Retina (tissue), 1 donor: ENCODE measurements around the gene TMEM87A.

Experiments
- DNase-seq: peaks from one replicate; pipeline ENCODE4 v3.0.0-alpha.2; 2016

TMEM87A gene

GRCh38 chr15:42201801-42202200, 71.4 kb downstream of the TMEM87A start:
- DNase-seq = no peak

DNA sequence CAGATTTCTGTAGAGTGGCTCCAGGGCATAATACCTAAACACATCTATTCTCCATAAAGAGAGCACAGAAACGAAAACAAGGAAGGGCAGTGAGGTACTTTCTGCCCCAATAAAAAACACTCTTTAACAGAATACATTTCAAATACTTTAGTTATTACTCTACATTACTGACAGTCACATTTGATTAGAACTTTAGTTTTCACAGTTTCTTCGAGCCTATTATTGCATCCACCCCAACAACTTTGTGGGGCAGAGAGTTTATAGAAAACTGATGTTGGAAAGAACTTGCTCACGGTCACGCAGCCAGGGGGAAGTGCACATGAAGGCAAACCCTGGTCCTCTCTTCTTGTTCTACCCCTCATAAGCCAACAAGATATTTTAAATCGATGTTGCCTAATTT, 74.1 kb downstream of the TMEM87A start:
- DNase-seq = no peak

DNA sequence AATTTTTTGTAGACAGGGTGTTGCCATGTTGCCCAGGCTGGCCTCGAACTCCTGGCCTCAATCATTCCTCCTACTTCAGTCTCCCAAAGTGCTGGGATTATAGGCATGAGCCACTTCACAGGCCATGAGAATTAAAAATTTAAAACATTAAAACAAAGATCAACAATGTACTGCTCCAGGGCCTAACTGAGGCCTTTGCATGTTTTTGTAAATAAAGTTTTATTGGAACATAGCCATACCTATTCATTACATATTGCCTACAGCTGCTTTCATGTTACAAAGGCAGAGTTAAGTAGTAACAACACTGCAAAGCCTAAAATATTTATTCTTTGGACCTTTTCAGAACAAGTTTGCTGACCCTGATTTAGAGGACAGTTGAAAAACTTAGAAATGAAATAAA, 74.7 kb downstream of the TMEM87A start:
- DNase-seq = no peak

DNA sequence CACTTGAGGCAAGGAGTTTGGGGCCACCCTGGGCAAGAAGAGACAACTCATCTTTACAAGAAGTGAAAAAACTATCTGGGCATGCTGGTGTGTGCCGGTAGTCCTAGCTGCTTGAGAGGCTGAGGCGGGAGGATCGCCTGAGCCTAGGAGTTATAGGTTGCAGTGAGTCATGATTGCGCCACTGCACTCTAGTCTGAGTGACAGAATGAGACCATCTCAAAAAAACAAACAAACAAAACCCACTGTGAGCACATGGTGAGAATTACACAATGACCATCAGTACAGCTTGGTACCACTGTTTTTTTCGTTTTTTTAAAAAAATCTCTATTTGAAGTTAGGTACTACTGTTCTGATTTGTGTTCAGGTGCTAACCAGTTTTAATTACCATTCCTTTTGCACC, 78.7 kb downstream of the TMEM87A start:
- DNase-seq = no peak

DNA sequence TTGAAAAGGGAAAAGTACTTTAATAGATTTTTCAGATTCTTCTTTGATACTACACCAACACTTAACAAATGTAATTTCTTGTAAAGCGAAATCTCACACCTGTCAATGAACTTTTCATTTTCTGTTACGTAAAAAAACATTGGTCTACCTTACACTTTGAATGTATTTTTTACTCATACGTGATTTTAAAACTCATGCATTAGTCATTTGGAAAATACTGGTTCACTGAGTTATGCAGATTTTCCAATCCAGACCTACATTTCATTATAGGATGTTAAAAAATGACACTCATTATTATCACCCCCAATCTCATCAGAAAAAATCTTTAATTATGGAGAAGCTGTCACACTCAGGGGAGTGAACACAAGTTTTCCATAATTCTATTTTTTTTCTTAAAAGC, 79.8 kb downstream of the TMEM87A start:
- DNase-seq = no peak

GRCh38 chr15:42191610-42192346, 81.5 kb downstream of the TMEM87A start:
- no peak for DNase-seq

- DNase-seq = no peak
Observed at GRCh38 chr15:42190370-42190769, 82.9 kb downstream of the TMEM87A start.

DNA sequence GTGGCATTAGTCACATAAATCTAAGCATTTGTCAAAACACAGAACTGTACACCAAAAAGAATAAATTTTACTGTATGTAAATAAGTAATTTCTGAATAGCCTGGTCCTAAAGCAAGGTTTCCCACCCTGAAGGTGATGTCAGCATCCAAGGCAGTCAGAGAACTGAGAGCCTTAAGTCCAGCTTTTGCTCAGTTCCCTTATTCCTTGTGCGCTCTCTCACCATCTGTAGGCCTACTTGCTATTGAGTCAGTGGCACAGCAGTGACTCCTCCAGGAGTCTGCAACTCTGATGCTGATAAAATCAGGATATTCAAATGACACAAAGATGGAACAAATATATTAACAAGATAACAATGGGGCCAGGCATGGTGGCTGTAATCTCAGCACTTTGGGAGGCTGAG, 87.4 kb downstream of the TMEM87A start:
- DNase-seq = no peak

GRCh38 chr15:42184736-42185135, 88.5 kb downstream of the TMEM87A start:
- DNase-seq = no peak

GRCh38 chr15:42184296-42184695, 88.9 kb downstream of the TMEM87A start:
- no peak for DNase-seq

GRCh38 chr15:42182961-42183360, 90.3 kb downstream of the TMEM87A start:
- no peak for DNase-seq

- no peak for DNase-seq
Observed at GRCh38 chr15:42182328-42182886, 90.8 kb downstream of the TMEM87A start.

DNA sequence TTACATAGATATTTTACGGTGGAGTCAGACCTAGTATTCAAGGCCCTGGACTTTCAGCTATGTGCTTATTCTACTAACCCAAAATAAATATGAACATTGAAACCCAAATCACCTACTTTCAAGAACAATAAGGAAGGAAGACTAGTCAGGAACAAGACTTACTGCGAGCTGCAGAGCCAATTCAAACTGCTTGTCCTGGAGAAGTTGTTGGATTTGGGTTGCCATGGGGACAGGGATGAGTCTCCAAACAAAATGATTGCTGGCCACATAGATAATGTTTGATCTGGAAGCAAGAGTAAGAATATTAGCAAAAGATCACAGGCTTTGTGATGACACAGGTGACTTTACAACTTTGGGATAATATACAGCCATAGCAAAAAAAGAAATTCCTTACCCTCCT, 95.2 kb downstream of the TMEM87A start:
- no peak for DNase-seq

- no peak for DNase-seq
Observed at GRCh38 chr15:42175671-42176070, 97.6 kb downstream of the TMEM87A start.

- no peak for DNase-seq
Observed at GRCh38 chr15:42172475-42172874, 100.8 kb downstream of the TMEM87A start.

- DNase-seq = no peak
Observed at GRCh38 chr15:42171795-42172194, 101.4 kb downstream of the TMEM87A start.

GRCh38 chr15:42171122-42171521, 102.1 kb downstream of the TMEM87A start:
- no peak for DNase-seq

GRCh38 chr15:42166225-42166940, 106.8 kb downstream of the TMEM87A start:
- DNase-seq = no peak

DNA sequence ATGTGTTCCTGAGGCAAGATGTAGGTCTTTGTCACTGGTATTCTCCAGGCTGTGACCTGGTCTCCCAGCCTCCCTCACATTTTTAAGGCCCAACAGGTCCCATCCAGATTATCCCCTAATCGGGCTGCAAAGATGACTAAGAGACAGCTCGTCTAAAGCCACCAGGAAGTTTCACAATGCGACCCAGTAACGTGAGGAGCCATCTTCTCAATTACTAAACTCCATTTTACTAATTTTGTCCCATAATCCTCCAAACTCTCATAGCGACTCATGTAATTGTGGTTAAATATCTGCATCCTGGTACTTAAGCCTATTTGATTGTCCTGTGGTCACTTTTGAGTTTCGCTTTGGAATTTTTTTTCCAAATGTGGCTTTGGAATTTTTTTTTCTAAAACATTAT, 108.1 kb downstream of the TMEM87A start:
- no peak for DNase-seq

- no peak for DNase-seq
Observed at GRCh38 chr15:42163947-42164550, 109.2 kb downstream of the TMEM87A start.

DNA sequence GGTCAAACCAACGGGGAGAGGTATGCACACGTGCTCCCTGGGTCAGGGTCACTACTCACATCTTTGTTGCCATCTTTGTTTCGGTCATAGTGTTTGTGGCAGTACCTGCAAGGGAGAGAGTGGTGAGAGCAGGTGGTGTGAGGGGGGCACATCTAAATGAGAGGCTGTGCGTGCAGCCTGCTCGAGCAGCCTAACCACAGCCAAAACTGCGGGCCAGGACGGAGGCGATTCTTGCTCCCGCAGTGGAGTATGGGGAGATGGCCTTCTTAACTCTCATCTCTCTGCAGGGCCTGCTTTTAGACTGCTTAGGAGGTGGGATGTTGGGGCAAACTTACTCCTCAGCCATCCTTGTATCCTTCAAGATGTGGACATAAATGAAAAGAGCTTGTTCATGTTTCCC, 109.9 kb downstream of the TMEM87A start:
- DNase-seq = no peak
